ENCODE data around the gene RPL13.

The RPL13 gene

DNA sequence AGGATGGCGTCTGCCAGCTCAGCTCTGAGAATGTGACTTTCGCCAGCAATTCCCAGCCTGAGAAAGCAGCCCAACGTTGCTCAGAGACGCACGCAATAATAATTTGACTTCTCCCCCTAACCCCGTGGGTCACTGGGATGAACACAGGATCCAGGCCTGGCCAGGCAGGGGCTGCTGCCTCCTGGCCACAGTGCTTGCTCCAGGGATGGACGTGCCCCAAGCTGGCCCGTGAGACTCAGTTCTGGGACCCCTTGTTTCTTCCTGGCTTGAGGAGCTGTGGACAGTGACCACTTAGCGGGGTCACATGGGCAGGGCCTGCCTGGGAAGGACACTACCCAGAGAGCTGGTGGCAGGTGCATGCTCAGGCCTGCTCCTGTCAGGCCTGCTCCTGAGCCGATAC is 39.4 kb downstream of the RPL13 start:
- no peak for DNase-seq

GRCh38 chr16:89600427-89600826 is 39.9 kb downstream of the RPL13 start:
- no peak for DNase-seq

GRCh38 chr16:89600956-89601355 is 40.5 kb downstream of the RPL13 start:
- DNase-seq = no peak

DNA sequence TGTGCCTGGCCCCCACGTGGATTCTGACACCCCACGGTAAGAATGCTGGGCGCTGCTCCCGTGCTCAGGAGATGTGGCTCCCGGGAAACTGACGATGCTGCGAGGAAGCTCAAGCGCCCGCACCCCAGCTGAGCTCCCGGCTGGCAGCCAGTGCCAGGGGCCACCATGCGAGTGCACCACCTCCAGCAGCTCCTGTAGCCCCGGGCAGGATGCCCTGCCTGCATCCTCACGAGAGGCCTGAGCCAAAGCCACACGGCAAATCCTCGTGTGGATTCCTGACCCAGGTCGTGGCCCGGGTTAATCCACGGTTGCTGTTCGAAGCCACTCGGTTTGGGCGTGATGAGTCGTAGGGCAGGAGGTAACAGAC is 41.4 kb downstream of the RPL13 start:
- DNase-seq = no peak

- no peak for DNase-seq
Measured at GRCh38 chr16:89602273-89602951, 41.9 kb downstream of the RPL13 start.

- DNase-seq = no peak
Measured at GRCh38 chr16:89602952-89603590, 42.6 kb downstream of the RPL13 start.

- DNase-seq = no peak
Measured at GRCh38 chr16:89604764-89605163, 44.3 kb downstream of the RPL13 start.

GRCh38 chr16:89605186-89605970 is 44.9 kb downstream of the RPL13 start:
- DNase-seq = no peak

- no peak for DNase-seq
Measured at GRCh38 chr16:89606006-89606405, 45.5 kb downstream of the RPL13 start.

- DNase-seq = no peak
Measured at GRCh38 chr16:89607453-89607852, 47.0 kb downstream of the RPL13 start.

- DNase-seq = no peak
Measured at GRCh38 chr16:89607937-89608740, 47.7 kb downstream of the RPL13 start.

DNA sequence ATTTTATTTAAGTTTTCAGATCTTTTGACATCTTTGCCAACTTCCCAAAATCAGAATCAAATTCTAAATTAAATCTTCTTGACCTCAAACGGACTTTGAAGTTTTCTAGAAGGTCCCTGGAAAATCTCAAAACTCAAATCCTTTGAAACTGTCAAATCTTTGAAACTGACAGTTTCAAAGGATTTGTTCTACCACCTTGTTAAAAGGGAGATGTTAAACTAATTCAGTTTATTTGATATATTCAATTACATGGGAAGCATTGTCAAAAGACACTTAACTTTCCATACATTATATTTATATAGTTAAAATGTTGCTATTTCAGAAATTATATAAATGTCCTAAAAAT is 49.6 kb downstream of the RPL13 start:
- DNase-seq = no peak

- DNase-seq = peak; percentile 83
Measured at GRCh38 chr16:89612415-89613166, 52.1 kb downstream of the RPL13 start.

- no peak for DNase-seq
Measured at GRCh38 chr16:89613231-89613953, 52.9 kb downstream of the RPL13 start, which contains the start of gene DPEP1. DPEP1 (plus strand) TSS chr16:89613642; CDS start chr16:89630411, 16,769 bp downstream.

DNA sequence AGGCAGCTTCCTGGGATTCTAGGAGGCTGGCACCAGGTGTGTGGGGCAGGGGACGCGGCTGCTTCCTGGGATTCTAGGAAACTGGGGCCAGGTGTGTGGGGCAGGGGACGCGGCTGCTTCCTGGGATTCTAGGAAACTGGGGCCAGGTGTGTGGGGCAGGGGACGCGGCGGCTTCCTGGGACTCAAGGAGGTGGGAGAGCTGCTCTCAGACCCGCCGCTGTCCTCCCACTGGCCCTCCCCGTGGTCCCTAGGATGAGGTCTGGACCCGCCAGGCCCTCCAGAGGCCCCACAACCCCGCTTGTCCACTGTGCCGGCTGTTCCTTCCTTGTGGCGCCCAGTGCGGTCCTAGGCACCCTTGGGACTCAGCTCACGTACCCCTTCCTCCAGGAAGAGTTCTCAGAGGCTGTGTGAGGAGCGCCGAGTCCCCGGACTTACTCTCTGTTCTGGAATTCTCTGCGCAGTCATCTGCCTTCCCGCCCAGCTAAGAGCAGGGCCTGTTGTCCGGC is 53.5 kb downstream of the RPL13 start:
- no peak for DNase-seq

Data from NCI-H524 treated with DMSO at 0.1 percent for 48 hours (cell line).